HG02852 (cell line): ENCODE results near the gene PRMT1.
"Not testable (repeated sequence)": the region's sequence is repeated elsewhere in the genome, so short reads cannot be mapped to it uniquely, and the experiment has no call there.

Experiments used
- ATAC-seq: cut with Tn5 transposase; IDR thresholded peaks from one replicate; pipeline ENCODE4 v1.9.1; 2021; ENCODE audit warnings: mild to moderate bottlenecking, moderate library complexity; ENCODE audit not compliant: unreplicated experiment

PRMT1 gene

DNA sequence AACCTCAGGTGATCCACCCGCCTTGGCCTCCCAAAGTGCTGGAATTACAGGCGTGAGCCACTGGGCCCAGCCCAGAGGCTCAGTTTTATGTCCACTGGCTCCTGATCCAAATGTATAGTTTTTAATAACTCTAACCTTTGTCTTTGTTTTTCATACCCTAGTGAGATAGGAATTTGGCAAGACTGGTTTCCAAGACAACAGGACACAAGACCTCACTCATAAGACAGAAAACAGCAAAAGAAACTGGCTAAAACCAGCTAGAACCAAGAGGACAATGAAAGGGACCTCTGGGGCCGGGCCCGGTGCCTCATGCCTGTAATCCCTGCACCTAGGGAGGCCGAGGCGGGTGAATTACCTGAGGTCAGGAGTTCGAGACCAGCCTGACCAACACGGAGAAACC lies 41.4 kb downstream of the PRMT1 start:
- ATAC-seq = no peak

GRCh38 chr19:49718991-49719390 lies 41.9 kb downstream of the PRMT1 start:
- ATAC-seq = no peak

DNA sequence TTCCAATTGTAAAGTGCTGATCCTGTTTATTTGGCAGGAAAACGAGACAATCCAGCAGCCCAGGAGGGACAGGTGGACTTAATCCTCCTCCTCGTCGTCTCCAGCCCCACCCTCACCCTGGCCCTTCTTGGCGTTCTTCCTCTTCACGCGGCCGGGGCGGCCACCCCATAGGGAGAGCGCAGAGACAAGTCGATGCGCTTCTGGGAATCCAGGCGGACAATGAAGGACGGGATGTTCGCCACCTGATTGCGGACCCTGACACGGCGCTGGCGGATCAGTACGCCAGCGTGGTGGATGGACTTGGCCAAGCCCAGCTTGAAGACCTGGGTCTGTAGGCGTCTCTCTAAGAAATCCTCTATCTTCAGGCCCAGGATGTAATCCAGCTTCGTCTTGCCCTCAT lies 42.3 kb downstream of the PRMT1 start:
- ATAC-seq = not testable (repeated sequence)

GRCh38 chr19:49727217-49728030 lies 50.4 kb downstream of the PRMT1 start:
- no peak for ATAC-seq

GRCh38 chr19:49730166-49730565 lies 53.1 kb downstream of the PRMT1 start:
- ATAC-seq = no peak
